ENCODE results near the gene STX4.
"Not testable (repeated sequence)": the region's sequence is repeated elsewhere in the genome, so short reads cannot be mapped to it uniquely, and the experiment has no call there.

Gene STX4

DNA sequence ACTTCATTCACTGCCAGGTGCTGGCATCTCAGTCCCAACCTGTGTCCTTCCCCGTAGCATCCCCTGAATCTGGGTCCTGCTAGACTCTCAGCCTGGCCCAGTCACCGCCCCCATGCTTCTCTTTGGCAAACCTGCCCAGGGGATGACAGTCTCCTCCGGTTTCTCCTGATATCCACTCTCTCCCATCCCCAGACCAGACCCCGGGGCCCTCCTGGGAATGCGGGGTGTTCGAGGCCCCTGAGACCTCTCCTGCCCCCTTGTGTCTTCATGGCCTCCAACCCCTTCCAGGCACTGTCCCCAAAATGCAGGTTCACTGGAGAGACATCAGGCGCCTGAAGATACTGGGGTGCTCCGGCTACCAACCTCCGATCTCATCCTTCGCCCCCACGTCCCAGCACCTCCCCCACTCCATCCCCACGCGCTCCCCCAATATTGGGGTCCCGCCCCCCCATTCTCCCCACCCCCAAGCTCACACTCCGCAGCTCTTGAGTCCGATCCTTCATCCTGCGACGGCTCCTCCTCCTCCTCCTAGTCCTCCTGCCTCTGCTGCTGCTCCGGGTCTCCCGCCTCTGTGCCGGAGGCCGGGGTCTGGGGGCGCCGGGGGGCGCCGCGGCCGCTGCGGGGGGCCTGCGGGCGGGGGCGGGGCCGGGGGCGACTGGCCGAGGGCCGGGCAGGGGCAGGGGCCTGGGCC is 23.3 kb upstream of the STX4 start:
- Histone ChIP-seq H3K36me3 (ENCODE audit: control insufficient read depth in 1 of 2, insufficient read depth in 2 of 2, low read length in 2 of 2) (no peaks in the 10 kb centered on the region), H3K4me3 (ENCODE audit: low read depth in 1 of 2, low read length in 2 of 2) (peak overlapping the region in 1 of 2 donors; percentile 45), H3K9me3 (ENCODE audit: control insufficient read depth in 1 of 2, low read length in 2 of 2) (no peaks in the 10 kb centered on the region), H3K4me1 (ENCODE audit: control insufficient read depth in 1 of 2, insufficient read depth in 2 of 2, low read length in 2 of 2) (no peaks in the 10 kb centered on the region), H3K27me3 (ENCODE audit: low read depth, low read length) (peaks cover 22% of the 10 kb centered on the region), H3K27ac (ENCODE audit: low read length) (no peak overlapping the region)

DNA sequence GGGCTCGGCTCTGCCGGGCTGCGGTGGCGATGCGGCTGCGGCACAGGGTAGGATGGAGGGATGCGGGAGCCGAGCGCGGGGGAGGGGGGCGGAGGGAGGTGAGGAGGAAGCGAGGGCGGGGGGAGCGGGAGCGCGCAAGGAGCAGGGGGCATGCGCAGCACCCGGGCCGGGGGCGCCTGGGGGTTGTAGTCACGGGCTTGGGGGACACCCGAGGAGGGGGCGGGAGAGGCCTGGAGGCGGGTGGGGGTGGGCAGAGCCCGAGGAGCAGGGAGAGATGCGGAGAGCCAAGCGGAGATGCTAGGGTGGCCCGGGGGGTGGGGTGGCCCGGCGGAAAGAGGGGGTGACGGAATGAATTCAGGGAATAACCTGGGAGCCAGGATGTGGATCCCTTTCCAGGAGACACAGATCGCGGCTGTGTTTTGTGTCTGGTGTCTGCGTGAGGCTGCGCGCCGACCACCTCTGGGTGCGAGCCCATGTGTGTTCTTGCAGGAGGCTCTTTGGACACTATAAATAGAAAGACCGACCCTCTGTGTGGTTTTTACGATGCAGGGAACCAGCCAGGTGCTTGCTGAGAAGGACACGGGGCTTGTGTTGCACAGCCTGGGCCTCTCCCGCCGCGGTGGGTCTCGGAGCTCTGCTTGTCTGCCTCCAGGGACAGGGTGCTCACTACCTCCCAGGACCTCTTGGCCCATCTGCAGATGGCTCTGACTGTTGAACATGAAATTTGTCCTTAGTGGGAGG is 22.6 kb upstream of the STX4 start, which contains the start of gene STX1B:
Gene STX1B (minus strand): TSS at position 54 of the 741 bp plus-strand sequence. CDS start 242 bp downstream, outside the sequence.
- Histone ChIP-seq H3K27ac (ENCODE audit: low read length) (no peak within 1 kb of the TSS), H3K36me3 (ENCODE audit: control insufficient read depth in 1 of 2, insufficient read depth in 2 of 2, low read length in 2 of 2) (no peaks in the 10 kb centered on the region), H3K4me1 (ENCODE audit: control insufficient read depth in 1 of 2, insufficient read depth in 2 of 2, low read length in 2 of 2) (no peaks in the 10 kb centered on the region), H3K9me3 (ENCODE audit: control insufficient read depth in 1 of 2, low read length in 2 of 2) (no peaks in the 10 kb centered on the region), H3K27me3 (ENCODE audit: low read depth, low read length) (peaks cover 22% of the 10 kb centered on the region), H3K4me3 (ENCODE audit: low read depth in 1 of 2, low read length in 2 of 2) (peak within 1 kb of the TSS in 1 of 2 donors; percentile 45)

GRCh38 chr16:31011815-31012214 is 21.5 kb upstream of the STX4 start:
- H3K4me3 ChIP-seq (ENCODE audit: low read depth in 1 of 2, low read length in 2 of 2); H3K4me1 ChIP-seq (ENCODE audit: control insufficient read depth in 1 of 2, insufficient read depth in 2 of 2, low read length in 2 of 2); H3K9me3 ChIP-seq (ENCODE audit: control insufficient read depth in 1 of 2, low read length in 2 of 2); H3K36me3 ChIP-seq (ENCODE audit: control insufficient read depth in 1 of 2, insufficient read depth in 2 of 2, low read length in 2 of 2); H3K27ac ChIP-seq (ENCODE audit: low read length): not testable (repeated sequence)
- H3K27me3 ChIP-seq (ENCODE audit: low read depth, low read length): peaks cover 22% of the 10 kb centered on the region

DNA sequence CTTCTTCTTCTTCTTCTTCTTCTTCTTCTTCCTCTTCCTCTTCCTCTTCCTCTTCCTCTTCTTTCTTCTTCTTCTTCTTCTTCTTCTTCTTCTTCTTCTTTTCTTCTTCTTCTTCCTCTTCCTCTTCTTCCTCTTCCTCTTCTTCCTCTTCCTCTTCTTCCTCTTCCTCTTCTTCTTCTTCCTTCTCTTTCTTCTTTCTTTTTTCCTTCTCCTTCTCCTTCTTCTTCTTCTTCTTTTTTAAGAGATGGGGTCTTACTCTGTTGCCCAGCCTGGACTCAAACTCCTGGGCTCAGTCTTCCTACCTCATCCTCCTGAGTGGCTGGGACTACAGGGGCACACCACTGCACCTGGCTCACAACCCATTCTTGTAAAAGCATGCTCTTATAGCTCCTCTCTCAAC is 20.1 kb upstream of the STX4 start:
- not testable (repeated sequence) for H3K36me3 ChIP-seq (ENCODE audit: control insufficient read depth in 1 of 2, insufficient read depth in 2 of 2, low read length in 2 of 2); H3K9me3 ChIP-seq (ENCODE audit: control insufficient read depth in 1 of 2, low read length in 2 of 2); H3K27ac ChIP-seq (ENCODE audit: low read length); H3K4me1 ChIP-seq (ENCODE audit: control insufficient read depth in 1 of 2, insufficient read depth in 2 of 2, low read length in 2 of 2); H3K4me3 ChIP-seq (ENCODE audit: low read depth in 1 of 2, low read length in 2 of 2)
- H3K27me3 ChIP-seq (ENCODE audit: low read depth, low read length): peaks cover 14% of the 10 kb centered on the region

DNA sequence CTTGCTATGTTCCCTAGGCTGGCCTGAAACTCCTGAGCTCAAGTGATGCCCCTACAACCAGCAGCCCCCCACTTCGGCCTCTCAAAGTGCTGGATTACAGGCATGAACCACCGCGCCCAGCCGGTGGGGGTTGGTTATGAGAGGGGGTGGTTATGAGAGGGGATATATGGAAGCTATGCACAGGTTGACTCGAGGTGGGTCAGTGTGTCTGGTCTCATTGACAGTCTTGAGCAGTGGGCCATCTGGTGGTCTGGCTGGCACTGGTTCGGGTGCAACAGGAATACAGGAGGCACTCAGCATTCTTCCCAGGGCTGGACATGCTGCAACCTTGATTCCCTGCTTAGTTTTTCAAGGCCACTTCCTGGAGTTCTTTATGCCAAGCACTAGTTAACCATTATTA is 17.3 kb upstream of the STX4 start:
- Histone ChIP-seq H3K36me3 (ENCODE audit: control insufficient read depth in 1 of 2, insufficient read depth in 2 of 2, low read length in 2 of 2) (no peaks in the 10 kb centered on the region), H3K27ac (ENCODE audit: low read length) (no peak overlapping the region), H3K27me3 (ENCODE audit: low read depth, low read length) (peaks cover 6% of the 10 kb centered on the region), H3K4me1 (ENCODE audit: control insufficient read depth in 1 of 2, insufficient read depth in 2 of 2, low read length in 2 of 2) (no peaks in the 10 kb centered on the region), H3K4me3 (ENCODE audit: low read depth in 1 of 2, low read length in 2 of 2) (no peak overlapping the region), H3K9me3 (ENCODE audit: control insufficient read depth in 1 of 2, low read length in 2 of 2) (no peaks in the 10 kb centered on the region)

GRCh38 chr16:31017756-31018155 is 15.6 kb upstream of the STX4 start:
- not testable (repeated sequence) for H3K27ac ChIP-seq (ENCODE audit: low read length); H3K9me3 ChIP-seq (ENCODE audit: control insufficient read depth in 1 of 2, low read length in 2 of 2); H3K27me3 ChIP-seq (ENCODE audit: low read depth, low read length); H3K36me3 ChIP-seq (ENCODE audit: control insufficient read depth in 1 of 2, insufficient read depth in 2 of 2, low read length in 2 of 2); H3K4me1 ChIP-seq (ENCODE audit: control insufficient read depth in 1 of 2, insufficient read depth in 2 of 2, low read length in 2 of 2); H3K4me3 ChIP-seq (ENCODE audit: low read depth in 1 of 2, low read length in 2 of 2)

- Histone ChIP-seq H3K9me3 (ENCODE audit: control insufficient read depth in 1 of 2, low read length in 2 of 2) (no peaks in the 10 kb centered on the region), H3K4me1 (ENCODE audit: control insufficient read depth in 1 of 2, insufficient read depth in 2 of 2, low read length in 2 of 2) (no peaks in the 10 kb centered on the region), H3K27ac (ENCODE audit: low read length) (no peak overlapping the region), H3K36me3 (ENCODE audit: control insufficient read depth in 1 of 2, insufficient read depth in 2 of 2, low read length in 2 of 2) (no peaks in the 10 kb centered on the region), H3K4me3 (ENCODE audit: low read depth in 1 of 2, low read length in 2 of 2) (no peak overlapping the region), H3K27me3 (ENCODE audit: low read depth, low read length) (no peaks in the 10 kb centered on the region)
Measured at GRCh38 chr16:31020536-31020935, 12.8 kb upstream of the STX4 start.

DNA sequence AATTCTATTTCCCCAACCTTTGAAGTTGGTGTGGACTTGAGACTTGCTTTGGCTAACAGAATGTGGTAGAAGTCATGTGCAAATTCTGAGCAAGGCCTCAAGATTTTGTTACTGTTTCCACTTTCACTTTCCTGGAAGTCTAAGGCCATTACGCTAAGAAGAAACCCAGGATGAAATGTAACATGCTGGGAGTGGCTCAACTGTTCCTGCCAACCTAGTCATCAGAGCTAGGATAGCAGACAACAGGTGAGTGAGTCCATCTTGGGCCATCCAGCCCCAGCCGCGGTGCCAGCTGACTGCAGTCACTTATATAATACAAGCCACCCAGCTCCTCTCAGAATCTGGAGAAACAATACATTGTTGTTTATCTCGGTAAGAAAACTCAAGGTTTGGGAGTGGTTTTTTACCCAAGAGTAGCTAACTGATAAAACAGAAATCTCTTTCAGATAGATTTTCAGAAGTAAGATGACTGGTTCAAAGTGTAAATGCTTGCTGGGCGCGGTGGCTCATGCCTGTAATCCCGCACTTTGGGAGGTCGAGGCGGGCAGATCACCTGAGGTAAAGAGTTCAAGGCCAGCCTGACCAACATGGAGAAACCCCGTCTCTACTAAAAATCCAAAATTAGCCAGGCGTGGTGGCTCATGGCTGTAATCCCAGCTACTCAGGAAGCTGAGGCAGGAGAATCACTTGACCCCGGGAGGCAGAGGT is 10.7 kb upstream of the STX4 start:
- Histone ChIP-seq H3K27me3 (ENCODE audit: low read depth, low read length) (no peaks in the 10 kb centered on the region), H3K36me3 (ENCODE audit: control insufficient read depth in 1 of 2, insufficient read depth in 2 of 2, low read length in 2 of 2) (no peaks in the 10 kb centered on the region), H3K4me3 (ENCODE audit: low read depth in 1 of 2, low read length in 2 of 2) (no peak overlapping the region), H3K9me3 (ENCODE audit: control insufficient read depth in 1 of 2, low read length in 2 of 2) (no peaks in the 10 kb centered on the region), H3K27ac (ENCODE audit: low read length) (no peak overlapping the region), H3K4me1 (ENCODE audit: control insufficient read depth in 1 of 2, insufficient read depth in 2 of 2, low read length in 2 of 2) (no peaks in the 10 kb centered on the region)

DNA sequence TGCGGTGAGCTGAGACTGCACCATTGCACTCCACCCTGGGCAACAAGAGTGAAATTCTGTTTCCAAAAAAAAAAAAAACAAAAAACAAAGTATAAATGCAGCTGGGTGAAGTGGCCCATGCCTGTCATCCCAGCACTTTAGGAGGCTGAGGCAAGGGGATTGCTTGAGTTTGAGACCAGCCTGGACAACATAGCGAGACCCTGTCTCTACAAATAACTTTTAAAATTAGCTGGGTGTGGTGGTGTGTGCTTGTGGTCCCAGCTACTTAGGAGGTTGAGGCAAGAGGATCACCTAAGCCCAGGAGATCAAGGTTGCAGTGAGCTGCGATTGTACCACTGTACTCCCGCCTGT is 10.1 kb upstream of the STX4 start:
- Histone ChIP-seq H3K27ac (ENCODE audit: low read length) (no peak overlapping the region), H3K4me1 (ENCODE audit: control insufficient read depth in 1 of 2, insufficient read depth in 2 of 2, low read length in 2 of 2) (no peaks in the 10 kb centered on the region), H3K27me3 (ENCODE audit: low read depth, low read length) (no peaks in the 10 kb centered on the region), H3K9me3 (ENCODE audit: control insufficient read depth in 1 of 2, low read length in 2 of 2) (no peaks in the 10 kb centered on the region), H3K4me3 (ENCODE audit: low read depth in 1 of 2, low read length in 2 of 2) (no peak overlapping the region), H3K36me3 (ENCODE audit: control insufficient read depth in 1 of 2, insufficient read depth in 2 of 2, low read length in 2 of 2) (no peaks in the 10 kb centered on the region)

GRCh38 chr16:31023627-31024226 is 9.6 kb upstream of the STX4 start:
- Histone ChIP-seq H3K4me3 (ENCODE audit: low read depth in 1 of 2, low read length in 2 of 2) (no peak overlapping the region), H3K36me3 (ENCODE audit: control insufficient read depth in 1 of 2, insufficient read depth in 2 of 2, low read length in 2 of 2) (no peaks in the 10 kb centered on the region), H3K9me3 (ENCODE audit: control insufficient read depth in 1 of 2, low read length in 2 of 2) (no peaks in the 10 kb centered on the region), H3K4me1 (ENCODE audit: control insufficient read depth in 1 of 2, insufficient read depth in 2 of 2, low read length in 2 of 2) (no peaks in the 10 kb centered on the region), H3K27me3 (ENCODE audit: low read depth, low read length) (no peaks in the 10 kb centered on the region), H3K27ac (ENCODE audit: low read length) (no peak overlapping the region)

GRCh38 chr16:31025339-31025738 is 8.0 kb upstream of the STX4 start:
- H3K4me3 ChIP-seq (ENCODE audit: low read depth in 1 of 2, low read length in 2 of 2): no peak overlapping the region
- H3K27ac ChIP-seq (ENCODE audit: low read length): no peak overlapping the region

More at GRCh38 chr16:31025339-31025738, 8.0 kb upstream of the STX4 start:
- H3K36me3 ChIP-seq (ENCODE audit: control insufficient read depth in 1 of 2, insufficient read depth in 2 of 2, low read length in 2 of 2): no peaks in the 10 kb centered on the region
- no peaks in the 10 kb centered on the region for H3K9me3 ChIP-seq (ENCODE audit: control insufficient read depth in 1 of 2, low read length in 2 of 2)
- no peaks in the 10 kb centered on the region for H3K27me3 ChIP-seq (ENCODE audit: low read depth, low read length)
- no peaks in the 10 kb centered on the region for H3K4me1 ChIP-seq (ENCODE audit: control insufficient read depth in 1 of 2, insufficient read depth in 2 of 2, low read length in 2 of 2)

Data from muscle layer of duodenum (tissue), 2 donors.